ENCODE data around the gene RUNX1.

The RUNX1 gene

DNA sequence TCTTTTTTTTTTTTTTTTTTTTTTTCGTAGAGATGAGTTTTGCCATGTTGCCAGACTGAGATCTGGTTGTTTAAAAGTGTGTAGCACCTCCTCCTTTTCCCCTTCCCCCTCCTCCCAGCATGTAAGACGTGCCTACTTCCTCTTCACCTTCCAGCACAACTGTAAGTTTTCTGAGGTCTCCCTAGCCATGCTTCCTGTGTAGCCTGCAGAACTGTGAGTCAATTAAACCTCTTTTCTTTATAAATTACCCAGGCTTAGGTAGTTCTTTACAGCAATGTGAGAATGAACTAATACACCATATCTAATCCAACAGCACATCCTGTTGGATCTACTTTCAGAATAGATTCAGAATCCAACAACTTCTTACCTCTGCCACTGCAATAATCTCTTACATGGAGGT, 269.2 kb downstream of the RUNX1 start:
- no peak overlapping the region for H2BK12ac ChIP-seq (ENCODE audit: low read length)
- no peak overlapping the region for H2BK120ac ChIP-seq (ENCODE audit: insufficient read depth, low read length, poor library complexity)
- no peak overlapping the region for H3K14ac ChIP-seq (ENCODE audit: low read length)
- H3K9me3 ChIP-seq (ENCODE audit: insufficient read depth, low read depth, low read length): no peaks in the 10 kb centered on the region
- H3K4me3 ChIP-seq (ENCODE audit: low read depth, low read length): no peak overlapping the region
- no peak overlapping the region for H3K9ac ChIP-seq (ENCODE audit: low read length)
- H3K27me3 ChIP-seq (ENCODE audit: insufficient read depth, low read length): no peaks in the 10 kb centered on the region
- no peak overlapping the region for H3K23ac ChIP-seq (ENCODE audit: low read length)
- no peaks in the 10 kb centered on the region for H3K79me1 ChIP-seq (ENCODE audit: low read length)
- H4K12ac ChIP-seq (ENCODE audit: low read depth, low read length): no peak overlapping the region
- DNase-seq: no peak
- WGBS (ENCODE audit: extremely low coverage, insufficient coverage, insufficient read length): no CpG with 5 or more reads among the region's 2 CpGs
- no peak overlapping the region for H2AK5ac ChIP-seq (ENCODE audit: low read length)
- peaks cover 8 to 12% of the 10 kb centered on the region in 2 experiments for H3K4me1 ChIP-seq (ENCODE audit: control insufficient read depth in 1 of 2, insufficient read depth in 2 of 2, low read length in 2 of 2)
- no peaks in the 10 kb centered on the region for H3K79me2 ChIP-seq (ENCODE audit: control insufficient read depth, insufficient read depth, low read length, poor library complexity)
- no peak overlapping the region for H3K27ac ChIP-seq (ENCODE audit: low read depth, low read length)
- H3K18ac ChIP-seq (ENCODE audit: low read length): no peak overlapping the region
- no peak overlapping the region for H2BK5ac ChIP-seq (ENCODE audit: low read depth, low read length, poor library complexity)
- no peak overlapping the region for H3K4ac ChIP-seq (ENCODE audit: low read depth, low read length)
- H4K91ac ChIP-seq (ENCODE audit: low read depth, low read length): no peak overlapping the region
- H3K4me2 ChIP-seq (ENCODE audit: low read length): no peak overlapping the region
- H2AFZ ChIP-seq (ENCODE audit: insufficient read depth, low read length, poor library complexity): no peak overlapping the region
- no peak overlapping the region for H4K8ac ChIP-seq (ENCODE audit: low read depth, low read length)
- H3K36me3 ChIP-seq (ENCODE audit: control insufficient read depth in 1 of 2, insufficient read depth in 2 of 2, low read length in 2 of 2): no peaks in the 10 kb centered on the region

DNA sequence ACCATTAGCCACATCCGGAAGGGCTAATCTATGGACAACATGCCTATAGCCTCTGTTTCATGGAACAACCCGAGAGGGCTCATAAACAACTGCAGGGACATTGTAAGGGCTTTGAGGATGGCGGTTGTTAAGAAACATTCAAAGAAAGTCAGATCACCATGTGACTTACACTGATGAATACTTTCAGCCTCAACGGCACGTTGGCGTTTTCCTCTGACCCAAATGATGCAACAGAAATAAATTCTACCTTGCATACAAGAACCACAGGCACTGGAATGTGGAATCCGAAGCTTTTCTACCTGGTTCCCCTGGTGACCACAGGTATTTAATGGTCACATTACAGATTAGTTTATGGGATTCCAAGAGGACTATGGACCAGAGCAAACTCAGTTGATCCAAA, 273.3 kb downstream of the RUNX1 start:
- no peak overlapping the region for H3K4ac ChIP-seq (ENCODE audit: low read depth, low read length)
- H3K27ac ChIP-seq (ENCODE audit: low read depth, low read length): no peak overlapping the region
- WGBS (ENCODE audit: extremely low coverage, insufficient coverage, insufficient read length): no CpG with 5 or more reads among the region's 7 CpGs
- H2BK120ac ChIP-seq (ENCODE audit: insufficient read depth, low read length, poor library complexity): no peak overlapping the region
- peak; percentile 91 to 97 for DNase-seq
- H3K79me1 ChIP-seq (ENCODE audit: low read length): peaks cover 2% of the 10 kb centered on the region
- no peak overlapping the region for H2BK5ac ChIP-seq (ENCODE audit: low read depth, low read length, poor library complexity)
- H3K18ac ChIP-seq (ENCODE audit: low read length): no peak overlapping the region
- no peak overlapping the region for H3K4me2 ChIP-seq (ENCODE audit: low read length)
- H3K4me1 ChIP-seq (ENCODE audit: control insufficient read depth in 1 of 2, insufficient read depth in 2 of 2, low read length in 2 of 2): peaks cover 4 to 6% of the 10 kb centered on the region in 2 experiments
- H2AK5ac ChIP-seq (ENCODE audit: low read length): no peak overlapping the region
- H3K36me3 ChIP-seq (ENCODE audit: control insufficient read depth in 1 of 2, insufficient read depth in 2 of 2, low read length in 2 of 2): no peaks in the 10 kb centered on the region
- H4K8ac ChIP-seq (ENCODE audit: low read depth, low read length): no peak overlapping the region
- no peak overlapping the region for H4K12ac ChIP-seq (ENCODE audit: low read depth, low read length)
- H3K9me3 ChIP-seq (ENCODE audit: insufficient read depth, low read depth, low read length): no peaks in the 10 kb centered on the region
- no peak overlapping the region for H3K4me3 ChIP-seq (ENCODE audit: low read depth, low read length)
- no peaks in the 10 kb centered on the region for H3K27me3 ChIP-seq (ENCODE audit: insufficient read depth, low read length)
- H3K23ac ChIP-seq (ENCODE audit: low read length): no peak overlapping the region
- H2BK12ac ChIP-seq (ENCODE audit: low read length): no peak overlapping the region
- no peak overlapping the region for H3K14ac ChIP-seq (ENCODE audit: low read length)
- H3K79me2 ChIP-seq (ENCODE audit: control insufficient read depth, insufficient read depth, low read length, poor library complexity): no peaks in the 10 kb centered on the region
- no peak overlapping the region for H3K9ac ChIP-seq (ENCODE audit: low read length)
- H2AFZ ChIP-seq (ENCODE audit: insufficient read depth, low read length, poor library complexity): no peak overlapping the region
- H4K91ac ChIP-seq (ENCODE audit: low read depth, low read length): no peak overlapping the region

DNA sequence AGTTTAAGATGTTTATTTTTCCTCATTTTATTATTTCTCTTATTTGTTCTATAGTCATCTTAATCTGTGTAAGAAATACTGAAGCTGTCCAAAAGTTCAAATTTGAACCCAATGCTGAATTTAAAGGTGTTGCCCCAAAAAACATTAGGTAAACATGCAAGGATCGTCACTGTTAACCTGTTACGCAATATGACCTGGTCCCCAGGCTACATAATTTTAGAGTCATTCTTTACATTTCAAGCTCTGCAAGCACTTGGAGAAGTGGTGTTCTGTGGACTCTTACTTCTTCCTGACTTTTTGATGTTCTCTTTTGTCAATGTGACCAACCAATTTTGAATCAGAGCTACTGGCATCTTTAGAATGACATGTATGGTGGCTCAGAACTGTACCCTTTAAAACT, 274.4 kb downstream of the RUNX1 start:
- Histone ChIP-seq H3K27ac (ENCODE audit: low read depth, low read length) (peak overlapping the region; percentile 49), H2BK120ac (ENCODE audit: insufficient read depth, low read length, poor library complexity) (no peak overlapping the region), H3K4me2 (ENCODE audit: low read length) (no peak overlapping the region), H3K36me3 (ENCODE audit: control insufficient read depth in 1 of 2, insufficient read depth in 2 of 2, low read length in 2 of 2) (no peaks in the 10 kb centered on the region), H3K79me1 (ENCODE audit: low read length) (peaks cover 2% of the 10 kb centered on the region), H2BK12ac (ENCODE audit: low read length) (no peak overlapping the region), H4K8ac (ENCODE audit: low read depth, low read length) (no peak overlapping the region), H3K4me1 (ENCODE audit: control insufficient read depth in 1 of 2, insufficient read depth in 2 of 2, low read length in 2 of 2) (peaks cover 4 to 6% of the 10 kb centered on the region in 2 experiments), H3K14ac (ENCODE audit: low read length) (no peak overlapping the region), H3K9ac (ENCODE audit: low read length) (no peak overlapping the region), H3K4ac (ENCODE audit: low read depth, low read length) (no peak overlapping the region), H3K18ac (ENCODE audit: low read length) (no peak overlapping the region), H3K9me3 (ENCODE audit: insufficient read depth, low read depth, low read length) (no peaks in the 10 kb centered on the region), H4K91ac (ENCODE audit: low read depth, low read length) (no peak overlapping the region), H2AK5ac (ENCODE audit: low read length) (no peak overlapping the region), H3K4me3 (ENCODE audit: low read depth, low read length) (no peak overlapping the region), H3K79me2 (ENCODE audit: control insufficient read depth, insufficient read depth, low read length, poor library complexity) (no peaks in the 10 kb centered on the region), H3K23ac (ENCODE audit: low read length) (no peak overlapping the region), H2AFZ (ENCODE audit: insufficient read depth, low read length, poor library complexity) (no peak overlapping the region), H3K27me3 (ENCODE audit: insufficient read depth, low read length) (no peaks in the 10 kb centered on the region), H4K12ac (ENCODE audit: low read depth, low read length) (no peak overlapping the region), H2BK5ac (ENCODE audit: low read depth, low read length, poor library complexity) (no peak overlapping the region)
- no CpG with 5 or more reads among the region's 2 CpGs for WGBS (ENCODE audit: extremely low coverage, insufficient coverage, insufficient read length)
- DNase-seq: peak; percentile 44 to 89

DNA sequence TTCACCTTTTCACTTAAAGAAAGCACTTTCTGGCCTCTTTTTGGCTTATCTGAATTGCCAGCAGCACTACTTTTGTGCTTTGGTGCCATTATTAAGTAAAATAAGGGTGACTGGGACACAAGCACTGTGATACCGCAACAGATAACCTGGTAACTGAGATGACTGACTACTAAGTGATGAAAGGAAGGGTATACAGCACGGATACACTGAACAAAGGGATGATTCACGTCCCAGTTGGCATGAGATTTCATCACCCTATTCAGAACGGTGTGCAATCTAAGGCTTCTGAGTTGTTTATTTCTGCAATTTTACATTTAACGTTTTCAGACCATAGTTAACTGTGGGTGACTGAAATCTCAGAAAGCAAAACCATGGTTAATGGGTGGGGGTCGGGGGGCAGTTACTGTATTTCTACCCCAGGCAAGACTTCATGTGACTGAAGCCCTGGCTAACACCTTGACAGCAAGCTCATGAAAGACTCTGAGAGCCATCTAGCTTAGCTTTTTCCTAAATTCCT, 277.5 kb downstream of the RUNX1 start:
- no peaks in the 10 kb centered on the region for H3K9me3 ChIP-seq (ENCODE audit: insufficient read depth, low read depth, low read length)
- H4K91ac ChIP-seq (ENCODE audit: low read depth, low read length): no peak overlapping the region
- peak overlapping the region; percentile 64 for H2BK12ac ChIP-seq (ENCODE audit: low read length)
- no peak overlapping the region for H2AFZ ChIP-seq (ENCODE audit: insufficient read depth, low read length, poor library complexity)
- H3K27ac ChIP-seq (ENCODE audit: low read depth, low read length): no peak overlapping the region
- H3K36me3 ChIP-seq (ENCODE audit: control insufficient read depth in 1 of 2, insufficient read depth in 2 of 2, low read length in 2 of 2): no peaks in the 10 kb centered on the region
- H2AK5ac ChIP-seq (ENCODE audit: low read length): no peak overlapping the region
- H3K4ac ChIP-seq (ENCODE audit: low read depth, low read length): no peak overlapping the region
- H2BK120ac ChIP-seq (ENCODE audit: insufficient read depth, low read length, poor library complexity): no peak overlapping the region
- peak; percentile 75 to 83 for DNase-seq
- H3K27me3 ChIP-seq (ENCODE audit: insufficient read depth, low read length): no peaks in the 10 kb centered on the region
- H3K4me3 ChIP-seq (ENCODE audit: low read depth, low read length): no peak overlapping the region
- peaks cover 2% of the 10 kb centered on the region for H3K79me1 ChIP-seq (ENCODE audit: low read length)
- H3K4me2 ChIP-seq (ENCODE audit: low read length): no peak overlapping the region
- H3K9ac ChIP-seq (ENCODE audit: low read length): no peak overlapping the region
- H3K23ac ChIP-seq (ENCODE audit: low read length): no peak overlapping the region
- no peaks in the 10 kb centered on the region for H3K79me2 ChIP-seq (ENCODE audit: control insufficient read depth, insufficient read depth, low read length, poor library complexity)
- no peak overlapping the region for H4K12ac ChIP-seq (ENCODE audit: low read depth, low read length)
- no peak overlapping the region for H3K14ac ChIP-seq (ENCODE audit: low read length)
- H3K18ac ChIP-seq (ENCODE audit: low read length): no peak overlapping the region
- no peak overlapping the region for H2BK5ac ChIP-seq (ENCODE audit: low read depth, low read length, poor library complexity)
- no peak overlapping the region for H4K8ac ChIP-seq (ENCODE audit: low read depth, low read length)
- H3K4me1 ChIP-seq (ENCODE audit: control insufficient read depth in 1 of 2, insufficient read depth in 2 of 2, low read length in 2 of 2): peaks cover 4 to 6% of the 10 kb centered on the region in 2 experiments
- no CpG with 5 or more reads among the region's 6 CpGs for WGBS (ENCODE audit: extremely low coverage, insufficient coverage, insufficient read length)
